Chondrocyte (in vitro differentiated cells): ENCODE data around the gene CXCL13. TPM values are rescaled to one million over a fixed set of nuclear protein-coding genes. Genes with fewer than 3 reads are reported as not detected.
"Not testable (repeated sequence)": the region's sequence is repeated elsewhere in the genome, so short reads cannot be mapped to it uniquely, and the experiment has no call there.

Source experiments
- DNase-seq: peaks from one replicate; pipeline ENCODE4 v3.0.0; 2021; ENCODE audit warnings: mixed read lengths, low spot score
- H3K27ac Mint-ChIP-seq: one replicate; pipeline ENCODE4 v1.8.0; 2021; ENCODE audit warnings: mild to moderate bottlenecking, moderate library complexity, mixed read lengths; ENCODE audit not compliant: unreplicated experiment
- H3K27me3 Mint-ChIP-seq: 2 replicates; pipeline ENCODE4 v1.8.0; 2021; ENCODE audit warnings: low read depth, mixed read lengths
- H3K36me3 Mint-ChIP-seq: 2 replicates; pipeline ENCODE4 v1.8.0; 2021; ENCODE audit warnings: low read depth, mixed read lengths
- H3K4me1 Mint-ChIP-seq: 2 replicates; pipeline ENCODE4 v1.8.0; 2021; ENCODE audit warnings: low read depth, mild to moderate bottlenecking, mixed read lengths
- H3K4me3 Mint-ChIP-seq: one replicate; pipeline ENCODE4 v1.8.0; 2021; ENCODE audit warnings: mild to moderate bottlenecking, moderate library complexity, mixed read lengths; ENCODE audit not compliant: unreplicated experiment
- H3K9me3 Mint-ChIP-seq: 2 replicates; pipeline ENCODE4 v1.8.0; 2021; ENCODE audit warnings: low read depth, mixed read lengths
- total RNA-seq: library from RNA; stranded (reverse); gene quantifications from 3 replicates; pipeline ENCODE4 v1.2.1, GENCODE V29; 2021
- TF ChIP-seq, protein P1 (sequence below): fragments of 200-600 bp; sonication (generic); IDR thresholded peaks from 2 replicates; pipeline ENCODE4 v1.5.0; 2021; ENCODE audit warnings: antibody characterized with exemption, mild to moderate bottlenecking, moderate library complexity

The CXCL13 gene
- total RNA-seq, 1 donor from 2014 or later: not detected

DNA sequence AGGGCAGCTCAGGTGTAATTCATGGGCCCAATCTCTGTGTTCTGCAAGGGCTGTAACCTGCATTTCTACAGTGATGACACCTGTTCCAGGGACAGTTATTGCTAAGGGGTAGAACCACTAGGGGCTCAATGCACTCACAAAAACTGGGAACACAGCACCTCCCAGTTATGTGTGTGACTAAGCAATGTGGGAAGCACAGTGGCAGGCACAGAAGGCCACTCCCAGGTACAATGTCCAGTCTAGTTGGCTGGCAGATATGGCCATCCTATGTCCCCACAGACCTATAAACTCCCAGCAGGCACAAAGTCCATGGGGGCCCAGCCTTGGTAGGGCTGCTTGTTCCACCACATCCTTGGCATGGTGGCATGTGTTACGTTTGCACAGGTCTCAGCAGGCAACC is 25.7 kb downstream of the CXCL13 start:
- Mint-ChIP-seq H3K27ac (no peak overlapping the region), H3K36me3 (no peaks in the 10 kb centered on the region), H3K27me3 (peaks cover 5% of the 10 kb centered on the region), H3K9me3 (no peaks in the 10 kb centered on the region), H3K4me1 (peaks cover 2% of the 10 kb centered on the region), H3K4me3 (no peak overlapping the region)
- no peak for DNase-seq
- TF ChIP-seq, protein P1, sequence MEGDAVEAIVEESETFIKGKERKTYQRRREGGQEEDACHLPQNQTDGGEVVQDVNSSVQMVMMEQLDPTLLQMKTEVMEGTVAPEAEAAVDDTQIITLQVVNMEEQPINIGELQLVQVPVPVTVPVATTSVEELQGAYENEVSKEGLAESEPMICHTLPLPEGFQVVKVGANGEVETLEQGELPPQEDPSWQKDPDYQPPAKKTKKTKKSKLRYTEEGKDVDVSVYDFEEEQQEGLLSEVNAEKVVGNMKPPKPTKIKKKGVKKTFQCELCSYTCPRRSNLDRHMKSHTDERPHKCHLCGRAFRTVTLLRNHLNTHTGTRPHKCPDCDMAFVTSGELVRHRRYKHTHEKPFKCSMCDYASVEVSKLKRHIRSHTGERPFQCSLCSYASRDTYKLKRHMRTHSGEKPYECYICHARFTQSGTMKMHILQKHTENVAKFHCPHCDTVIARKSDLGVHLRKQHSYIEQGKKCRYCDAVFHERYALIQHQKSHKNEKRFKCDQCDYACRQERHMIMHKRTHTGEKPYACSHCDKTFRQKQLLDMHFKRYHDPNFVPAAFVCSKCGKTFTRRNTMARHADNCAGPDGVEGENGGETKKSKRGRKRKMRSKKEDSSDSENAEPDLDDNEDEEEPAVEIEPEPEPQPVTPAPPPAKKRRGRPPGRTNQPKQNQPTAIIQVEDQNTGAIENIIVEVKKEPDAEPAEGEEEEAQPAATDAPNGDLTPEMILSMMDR: no peak

DNA sequence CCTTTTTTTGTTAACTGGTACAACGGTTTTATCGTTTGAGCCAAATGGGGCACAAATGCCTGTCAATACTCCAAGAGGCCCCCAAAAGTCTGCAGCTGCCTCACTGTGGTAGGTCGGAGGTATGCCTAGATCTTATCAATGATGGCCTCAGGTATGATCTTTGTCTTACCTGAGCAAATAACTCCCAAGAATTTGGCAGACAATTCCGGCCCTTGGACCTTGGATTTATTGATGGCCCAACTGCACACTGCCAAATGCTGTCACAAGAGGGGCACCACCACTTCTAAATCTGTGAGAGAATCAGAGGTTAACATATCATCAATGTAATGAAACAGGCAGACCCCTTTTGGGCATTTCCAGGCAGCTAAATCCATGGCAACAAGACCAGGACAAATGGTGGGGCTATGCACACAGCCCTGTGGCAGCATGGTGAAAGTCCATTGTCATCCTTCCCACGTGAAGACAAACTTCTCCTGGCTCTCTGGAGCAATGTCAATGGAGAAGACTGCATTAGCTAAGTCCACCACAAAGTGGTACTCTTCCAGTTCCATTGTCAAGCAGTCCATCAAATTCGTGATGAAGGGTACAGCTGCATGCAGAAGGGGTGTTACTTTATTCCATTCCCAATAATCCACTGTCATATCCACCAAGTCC is 28.6 kb downstream of the CXCL13 start:
- peaks cover 15% of the 10 kb centered on the region for H3K4me1 Mint-ChIP-seq
- no peak overlapping the region for H3K4me3 Mint-ChIP-seq
- H3K27ac Mint-ChIP-seq: no peak overlapping the region
- H3K27me3 Mint-ChIP-seq: no peaks in the 10 kb centered on the region
- TF ChIP-seq, protein P1: no peak
- peaks cover 12% of the 10 kb centered on the region for H3K9me3 Mint-ChIP-seq
- peaks cover 2% of the 10 kb centered on the region for H3K36me3 Mint-ChIP-seq
- no peak for DNase-seq

DNA sequence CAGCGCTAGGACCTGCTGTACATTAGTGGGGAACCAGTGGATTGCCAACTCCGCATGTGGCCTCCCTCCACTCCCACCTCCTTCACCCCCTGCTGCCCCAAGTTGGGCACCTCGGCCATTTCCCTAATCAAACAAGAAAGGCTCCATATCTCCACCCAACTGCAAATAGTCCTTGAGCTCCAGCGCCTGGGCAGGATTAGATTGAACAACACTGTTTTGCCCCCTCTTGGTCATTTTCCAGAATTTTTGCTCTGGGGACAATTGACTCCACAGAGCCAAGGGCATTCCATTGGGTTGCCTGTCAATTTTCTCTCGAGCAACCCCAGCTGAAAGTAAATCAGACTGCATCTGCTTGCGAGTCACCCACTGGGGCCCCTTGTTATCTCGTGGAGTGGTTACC is 29.6 kb downstream of the CXCL13 start:
- Mint-ChIP-seq H3K27ac (no peak overlapping the region), H3K4me1 (peaks cover 15% of the 10 kb centered on the region), H3K9me3 (peaks cover 12% of the 10 kb centered on the region), H3K4me3 (no peak overlapping the region), H3K27me3 (no peaks in the 10 kb centered on the region), H3K36me3 (peaks cover 2% of the 10 kb centered on the region)
- DNase-seq: no peak
- TF ChIP-seq, protein P1: no peak

DNA sequence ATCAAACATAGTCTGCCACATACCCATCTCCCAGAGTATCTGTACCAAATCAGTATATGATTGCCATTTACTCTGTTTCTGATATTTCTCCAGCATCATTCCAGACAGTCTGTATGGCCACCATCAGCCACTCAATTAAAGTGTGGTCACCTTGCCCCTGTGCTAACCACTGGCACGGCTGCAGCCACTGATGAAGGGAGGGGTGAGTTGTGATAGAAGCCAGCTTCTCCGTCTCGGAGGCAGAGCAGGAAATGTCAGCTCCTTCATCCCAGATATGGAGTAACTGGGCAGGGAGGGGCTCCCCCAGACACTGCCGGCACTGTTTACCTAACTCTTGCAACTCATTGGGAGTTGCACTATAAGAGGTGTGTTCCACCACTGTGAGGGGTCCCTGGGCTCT is 30.3 kb downstream of the CXCL13 start:
- Mint-ChIP-seq H3K27me3 (no peaks in the 10 kb centered on the region), H3K36me3 (peaks cover 2% of the 10 kb centered on the region), H3K4me3 (no peak overlapping the region), H3K9me3 (peaks cover 12% of the 10 kb centered on the region), H3K27ac (no peak overlapping the region), H3K4me1 (peaks cover 15% of the 10 kb centered on the region)
- TF ChIP-seq, protein P1: no peak
- no peak for DNase-seq

DNA sequence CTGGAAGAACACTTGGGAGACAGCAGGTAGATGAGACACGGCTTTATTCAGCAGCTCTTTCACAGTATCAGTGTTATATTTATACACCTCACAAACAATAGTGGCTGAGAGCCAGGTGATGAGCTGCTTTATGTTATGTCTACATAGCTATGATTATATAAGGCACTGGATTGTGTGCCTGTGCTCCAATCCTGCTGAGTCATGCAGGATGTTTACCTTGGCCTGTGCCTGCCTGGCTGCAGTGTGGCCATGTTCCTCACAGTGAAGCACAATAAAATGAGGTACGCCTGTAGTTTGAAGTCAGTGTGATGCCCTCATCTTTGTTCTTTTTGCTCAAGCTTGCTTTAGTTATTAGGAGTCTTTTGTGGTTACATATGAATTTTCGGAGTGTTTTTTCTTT is 31.3 kb downstream of the CXCL13 start:
- TF ChIP-seq, protein P1: no peak
- peak overlapping the region; percentile 87 for H3K27ac Mint-ChIP-seq
- H3K9me3 Mint-ChIP-seq: peaks cover 12% of the 10 kb centered on the region
- H3K4me1 Mint-ChIP-seq: peaks cover 15% of the 10 kb centered on the region
- no peak for DNase-seq
- H3K4me3 Mint-ChIP-seq: no peak overlapping the region
- H3K27me3 Mint-ChIP-seq: no peaks in the 10 kb centered on the region
- peaks cover 2% of the 10 kb centered on the region for H3K36me3 Mint-ChIP-seq

DNA sequence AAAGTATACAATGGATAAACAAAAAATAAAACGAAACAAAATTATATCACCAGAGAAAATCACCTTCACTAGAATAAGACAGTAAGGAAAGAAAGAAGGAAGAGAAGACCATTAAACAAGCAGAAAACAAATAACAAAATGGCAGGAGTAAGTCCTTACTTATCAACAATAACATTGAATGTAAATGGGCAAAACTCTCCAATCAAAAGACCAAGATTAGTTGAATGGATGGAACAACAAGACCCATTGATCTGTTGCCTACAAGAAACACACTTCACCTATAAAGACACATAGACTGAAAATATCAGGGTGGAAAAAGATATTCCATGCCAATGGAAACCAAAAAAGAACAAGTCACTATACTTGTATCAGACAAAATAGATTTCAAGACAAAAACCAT is 38.4 kb downstream of the CXCL13 start:
- peaks cover 45% of the 10 kb centered on the region for H3K9me3 Mint-ChIP-seq

More for the DNA sequence above, 38.4 kb downstream of the CXCL13 start:
- H3K27me3 Mint-ChIP-seq, H3K4me3 Mint-ChIP-seq, DNase-seq, H3K4me1 Mint-ChIP-seq, H3K27ac Mint-ChIP-seq: not testable (repeated sequence)
- H3K36me3 Mint-ChIP-seq: peaks cover 15% of the 10 kb centered on the region
